Testis (tissue), 2 donors: ENCODE data around the gene DBN1.

Source experiments
- CTCF ChIP-seq, 3 experiments: fragments of 450-650 bp in 2 of 3; fragments of 200-600 bp in 1 of 3; sonication (generic) in 1 of 3; IDR thresholded peaks; one replicate each; pipeline ENCODE4 v1.5.1; 2016 to 2019; ENCODE audit warnings: antibody characterized with exemption in 3 of 3, mild to moderate bottlenecking in 2 of 3, moderate library complexity in 1 of 3
- POLR2A ChIP-seq: fragments of 450-650 bp; IDR thresholded peaks from one replicate; pipeline ENCODE4 v1.6.1; 2017; ENCODE audit warnings: antibody characterized with exemption, mild to moderate bottlenecking, moderate library complexity

GRCh38 chr5:177444106-177445051, 29.1 kb downstream of the DBN1 start:
- no peak for TF ChIP-seq CTCF (IDR thresholded peaks at IDR 0.05)
- TF ChIP-seq POLR2A: no peak
